HEK293T (cell line): ENCODE results near the gene AIFM3.

Experiments used
- BHLHE40 ChIP-seq: fragments of 450-650 bp; IDR thresholded peaks from 2 replicates; pipeline ENCODE4 v1.6.1; 2016; ENCODE audit warnings: mild to moderate bottlenecking, moderate library complexity, borderline replicate concordance
- CTBP1 ChIP-seq: fragments of 450-650 bp; IDR thresholded peaks from 2 replicates; pipeline ENCODE4 v1.6.1; 2016; ENCODE audit warnings: borderline replicate concordance
- ELF4 ChIP-seq: fragments of 450-650 bp; IDR thresholded peaks from 2 replicates; pipeline ENCODE4 v1.6.1; 2017; ENCODE audit warnings: antibody characterized with exemption
- FOXK2 ChIP-seq: fragments of 450-650 bp; IDR thresholded peaks from 2 replicates; pipeline ENCODE4 v1.6.1; 2016; ENCODE audit warnings: mild to moderate bottlenecking
- FOXM1 ChIP-seq: fragments of 450-650 bp; IDR thresholded peaks from 2 replicates; pipeline ENCODE4 v1.6.1; 2017; ENCODE audit warnings: mild to moderate bottlenecking, borderline replicate concordance
- LEF1 ChIP-seq: fragments of 450-650 bp; IDR thresholded peaks from 2 replicates; pipeline ENCODE4 v1.6.1; 2017; ENCODE audit warnings: mild to moderate bottlenecking, borderline replicate concordance
- SP1 ChIP-seq: fragments of 450-650 bp; IDR thresholded peaks from 2 replicates; pipeline ENCODE4 v1.6.1; 2017
- ZNF384 ChIP-seq: fragments of 450-650 bp; IDR thresholded peaks from 2 replicates; pipeline ENCODE4 v1.6.1; 2016

- TF ChIP-seq FOXM1, result no peak
- TF ChIP-seq CTBP1, result no peak
- no peak for TF ChIP-seq BHLHE40
- no peak for TF ChIP-seq SP1
- no peak for TF ChIP-seq ELF4
- no peak for TF ChIP-seq LEF1
- no peak for TF ChIP-seq ZNF384
- TF ChIP-seq FOXK2, result no peak
These were observed 13.2 kb upstream of the AIFM3 start for GRCh38 chr22:20953668-20954500.
